Measurements from ENCODE around the gene CUEDC1. TPM values are rescaled to one million over a fixed set of nuclear protein-coding genes. Genes with fewer than 3 reads are reported as not detected.
A peak's percentile ranks its signal among the peaks of the same experiment; 100 is the strongest.

CUEDC1 gene
- total and polyA plus RNA-seq, 5 donors from 2014 or later, result not detected

DNA sequence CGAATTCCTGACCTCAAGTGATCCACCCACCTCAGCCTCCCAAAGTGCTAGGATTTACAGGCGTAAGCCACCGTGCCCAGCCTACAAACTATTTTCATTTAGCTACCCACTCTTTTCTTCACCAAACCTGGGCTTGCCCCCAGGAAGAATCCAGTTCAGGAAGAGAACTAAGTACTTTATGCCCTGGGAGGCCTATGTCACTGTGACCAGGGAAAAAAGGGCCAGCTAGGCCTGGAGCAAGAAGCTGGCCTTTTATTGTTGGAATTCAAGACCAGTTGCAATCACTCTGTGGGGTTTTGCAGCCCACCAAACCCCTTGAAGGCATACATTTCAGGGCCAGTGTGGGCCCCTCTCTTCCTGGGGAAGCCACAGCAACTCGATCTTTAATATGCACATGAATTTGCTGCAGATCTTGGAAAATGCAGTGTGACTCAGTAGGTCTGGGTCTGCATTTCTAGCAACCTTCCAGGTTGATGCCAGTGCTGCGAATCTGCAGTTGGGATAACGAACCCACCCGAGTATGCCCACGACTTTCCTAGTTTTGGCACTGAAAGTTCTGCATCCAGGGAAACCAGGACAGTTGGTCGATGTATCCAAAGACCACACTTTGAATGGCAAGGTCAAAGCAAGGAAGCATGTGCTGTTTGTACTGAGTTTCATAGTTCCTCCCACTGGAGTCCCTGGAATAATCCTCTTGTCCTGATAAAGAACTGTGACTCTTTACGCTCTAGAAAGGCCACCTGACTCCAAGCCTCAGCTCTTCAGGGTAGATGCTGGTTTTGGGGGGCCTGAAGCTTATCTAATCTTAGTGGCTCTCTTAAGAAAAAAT, 98.2 kb downstream of the CUEDC1 start:
- Histone ChIP-seq H3K4me3 (ENCODE audit: low read depth, low read length) (no peak overlapping the region), H3K9me3 (ENCODE audit: control insufficient read depth in 2 of 2, low read length in 2 of 2) (no peaks in the 10 kb centered on the region), H3K27ac (ENCODE audit: insufficient read depth, low read length, poor library complexity, severe bottlenecking) (no peak overlapping the region), H3K4me1 (ENCODE audit: control insufficient read depth, insufficient read depth, low read length, poor library complexity, severe bottlenecking) (peaks cover 15% of the 10 kb centered on the region), H3K36me3 (ENCODE audit: control insufficient read depth, insufficient read depth, low read length) (no peaks in the 10 kb centered on the region), H3K27me3 (ENCODE audit: control insufficient read depth, insufficient read depth, low read length) (peaks cover 9% of the 10 kb centered on the region)
- DNase-seq (no peak), ATAC-seq (ENCODE audit: low read depth in 2 of 2) (no peak)
- Mint-ChIP-seq H3K4me1 (peaks cover 8 to 14% (median 11%) of the 10 kb centered on the region in 4 donors), H3K9me3 (peaks cover 0 to 1% (median 0%) of the 10 kb centered on the region in 7 donors), H3K27ac (no peak overlapping the region), H3K36me3 (no peaks in the 10 kb centered on the region), H3K27me3 (peaks cover 33% of the 10 kb centered on the region), H3K4me3 (no peak overlapping the region)

DNA sequence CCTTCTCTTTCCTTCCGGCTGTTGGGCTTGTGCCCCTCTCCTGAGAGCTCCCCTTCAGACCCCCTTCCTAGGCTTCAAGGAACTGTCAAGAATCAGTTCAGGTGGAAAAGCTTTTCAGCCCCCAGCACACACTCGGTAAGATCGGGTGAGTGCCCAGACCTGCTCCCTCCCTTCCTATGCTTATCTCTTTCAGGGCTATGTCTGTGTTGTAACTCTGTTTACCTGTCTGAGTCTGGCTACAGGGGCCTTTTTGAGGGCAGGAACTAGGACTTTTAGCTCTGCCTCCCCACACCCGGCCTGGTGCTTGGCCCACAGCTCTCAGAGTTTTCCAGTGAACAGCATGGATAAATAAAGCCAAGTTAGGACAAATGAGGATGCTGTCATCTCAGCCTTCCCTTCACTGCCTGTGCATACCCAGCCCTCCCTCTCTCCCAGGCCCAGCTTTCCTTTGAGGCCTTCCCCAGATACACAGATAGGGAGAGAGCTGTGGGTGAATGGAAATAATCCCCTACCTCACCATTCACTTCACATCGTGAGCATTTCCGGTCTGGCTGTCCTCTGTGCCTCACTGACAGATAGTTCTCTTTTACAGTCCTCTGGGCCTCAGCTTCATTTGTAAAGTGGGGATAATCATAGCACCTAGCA, 99.7 kb downstream of the CUEDC1 start:
- H3K27ac Mint-ChIP-seq, result no peak overlapping the region
- H3K27me3 Mint-ChIP-seq, result peaks cover 25% of the 10 kb centered on the region
- ATAC-seq (ENCODE audit: low read depth in 2 of 2), result no peak
- H3K36me3 Mint-ChIP-seq, result no peaks in the 10 kb centered on the region
- Histone ChIP-seq H3K9me3 (ENCODE audit: control insufficient read depth in 2 of 2, low read length in 2 of 2) (no peaks in the 10 kb centered on the region), H3K4me3 (ENCODE audit: low read depth, low read length) (no peak overlapping the region), H3K36me3 (ENCODE audit: control insufficient read depth, insufficient read depth, low read length) (no peaks in the 10 kb centered on the region), H3K27ac (ENCODE audit: insufficient read depth, low read length, poor library complexity, severe bottlenecking) (no peak overlapping the region), H3K27me3 (ENCODE audit: control insufficient read depth, insufficient read depth, low read length) (peaks cover 3% of the 10 kb centered on the region), H3K4me1 (ENCODE audit: control insufficient read depth, insufficient read depth, low read length, poor library complexity, severe bottlenecking) (peaks cover 9% of the 10 kb centered on the region)
- H3K4me3 Mint-ChIP-seq, result peak overlapping the region in 2 of 4 donors; percentile 15 to 58
- DNase-seq, result no peak
- H3K4me1 Mint-ChIP-seq, result peaks cover 7 to 20% (median 13%) of the 10 kb centered on the region in 4 donors
- no peaks in the 10 kb centered on the region for H3K9me3 Mint-ChIP-seq

DNA sequence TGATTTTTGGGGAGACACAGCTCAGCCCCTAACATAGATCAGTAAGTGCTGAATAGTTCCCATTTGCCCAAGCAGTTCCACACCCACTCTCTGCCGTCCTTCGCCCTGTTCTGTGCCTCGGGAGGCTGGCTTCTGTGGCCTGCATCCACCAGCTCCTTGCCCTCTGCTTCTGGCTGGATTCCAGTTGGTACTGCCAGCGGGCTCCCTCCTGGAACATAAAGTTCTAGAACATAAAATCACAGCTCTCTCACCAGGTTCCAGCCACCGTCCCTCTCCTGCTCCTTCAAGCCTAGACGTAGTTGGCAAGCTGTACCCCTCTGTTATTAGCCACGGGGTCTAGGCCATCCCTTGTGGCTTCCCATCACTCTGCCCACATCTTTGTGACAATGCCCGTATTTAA, 101.5 kb downstream of the CUEDC1 start:
- no peaks in the 10 kb centered on the region for H3K9me3 ChIP-seq (ENCODE audit: control insufficient read depth in 2 of 2, low read length in 2 of 2)
- Mint-ChIP-seq H3K4me3 (peak overlapping the region in 2 of 4 donors; percentile 44 to 95), H3K4me1 (peaks cover 15 to 32% (median 24%) of the 10 kb centered on the region in 4 donors), H3K27me3 (peaks cover 6% of the 10 kb centered on the region), H3K9me3 (no peaks in the 10 kb centered on the region), H3K27ac (no peak overlapping the region), H3K36me3 (peaks cover 4% of the 10 kb centered on the region)
- ATAC-seq (ENCODE audit: low read depth in 2 of 2), result no peak
- no peaks in the 10 kb centered on the region for H3K27me3 ChIP-seq (ENCODE audit: control insufficient read depth, insufficient read depth, low read length)
- DNase-seq, result no peak
- no peak overlapping the region for H3K27ac ChIP-seq (ENCODE audit: insufficient read depth, low read length, poor library complexity, severe bottlenecking)
- H3K36me3 ChIP-seq (ENCODE audit: control insufficient read depth, insufficient read depth, low read length), result no peaks in the 10 kb centered on the region
- H3K4me1 ChIP-seq (ENCODE audit: control insufficient read depth, insufficient read depth, low read length, poor library complexity, severe bottlenecking), result peaks cover 24% of the 10 kb centered on the region
- no peak overlapping the region for H3K4me3 ChIP-seq (ENCODE audit: low read depth, low read length)

DNA sequence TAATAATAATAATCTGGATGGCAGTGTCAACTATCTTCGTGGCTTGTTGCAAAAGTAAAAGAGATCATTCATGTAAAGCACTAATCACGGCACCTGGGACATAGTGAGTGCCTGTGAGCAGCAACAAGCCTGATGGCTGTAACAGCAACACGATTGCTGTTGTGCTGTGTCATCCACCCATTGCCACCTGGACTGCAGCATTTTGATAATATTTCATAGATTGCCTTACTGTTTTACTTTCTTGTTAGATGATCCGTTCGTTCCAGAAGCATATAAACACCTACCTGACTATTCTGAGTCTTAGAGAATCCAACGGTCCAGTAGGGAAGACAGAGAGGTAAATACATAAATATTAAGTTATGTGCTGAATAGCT, 102.3 kb downstream of the CUEDC1 start:
- no peaks in the 10 kb centered on the region for H3K9me3 ChIP-seq (ENCODE audit: control insufficient read depth in 2 of 2, low read length in 2 of 2)
- ATAC-seq (ENCODE audit: low read depth in 2 of 2) (no peak), DNase-seq (no peak)
- no peaks in the 10 kb centered on the region for H3K27me3 ChIP-seq (ENCODE audit: control insufficient read depth, insufficient read depth, low read length)
- Mint-ChIP-seq H3K36me3 (peaks cover 4% of the 10 kb centered on the region), H3K27ac (no peak overlapping the region), H3K4me3 (peak overlapping the region in 2 of 4 donors; percentile 90 to 95), H3K4me1 (peaks cover 15 to 40% (median 24%) of the 10 kb centered on the region in 4 donors), H3K9me3 (no peaks in the 10 kb centered on the region), H3K27me3 (no peaks in the 10 kb centered on the region)
- H3K27ac ChIP-seq (ENCODE audit: insufficient read depth, low read length, poor library complexity, severe bottlenecking), result no peak overlapping the region
- no peak overlapping the region for H3K4me3 ChIP-seq (ENCODE audit: low read depth, low read length)
- no peaks in the 10 kb centered on the region for H3K36me3 ChIP-seq (ENCODE audit: control insufficient read depth, insufficient read depth, low read length)
- H3K4me1 ChIP-seq (ENCODE audit: control insufficient read depth, insufficient read depth, low read length, poor library complexity, severe bottlenecking), result peaks cover 28% of the 10 kb centered on the region

DNA sequence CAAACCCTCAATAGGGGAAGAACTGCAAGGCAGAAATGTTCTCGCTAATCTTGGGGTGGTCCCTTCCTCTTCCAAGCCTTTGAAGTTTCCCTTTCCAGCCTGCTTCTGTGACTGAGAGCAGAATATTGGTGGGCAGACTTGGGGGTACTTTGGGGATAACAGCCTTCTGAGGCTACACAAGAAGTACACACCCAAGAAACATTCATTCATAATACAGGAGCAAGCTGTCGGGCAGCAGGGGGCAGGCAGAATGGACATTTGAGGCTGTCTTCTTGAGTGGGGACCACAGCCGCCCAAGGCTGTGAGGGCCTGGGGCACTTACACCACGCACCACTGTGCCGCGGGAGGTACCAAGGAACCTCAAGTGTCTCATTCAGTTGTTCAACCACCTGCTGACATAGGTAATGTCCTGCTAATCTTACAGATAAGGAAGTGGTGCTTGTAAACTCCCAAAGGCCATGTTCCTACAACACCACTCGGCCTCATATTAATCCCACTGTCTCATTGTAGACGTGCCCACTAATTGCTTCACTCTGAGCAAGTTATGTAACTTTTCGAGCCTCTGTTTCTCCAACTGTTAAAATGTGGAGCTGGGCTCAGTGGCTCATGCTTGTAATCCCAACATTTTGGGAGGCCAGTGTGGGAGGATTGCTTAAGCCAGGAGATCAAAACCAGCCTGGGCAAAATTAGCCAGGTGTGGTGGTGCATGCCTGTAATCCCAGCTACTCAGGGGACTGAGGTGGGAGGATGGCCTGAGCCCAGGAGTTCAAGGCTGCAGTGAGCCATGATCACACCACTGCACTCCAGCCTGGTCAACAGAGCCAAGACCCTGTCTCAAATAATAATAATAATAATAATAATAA, 102.9 kb downstream of the CUEDC1 start:
- H3K27ac Mint-ChIP-seq, result peak overlapping the region in 2 of 3 donors; percentile 81 to 86
- peak overlapping the region; percentile 21 to 95 (median 76) for H3K4me3 Mint-ChIP-seq
- Histone ChIP-seq H3K4me1 (ENCODE audit: control insufficient read depth, insufficient read depth, low read length, poor library complexity, severe bottlenecking) (peaks cover 28% of the 10 kb centered on the region), H3K4me3 (ENCODE audit: low read depth, low read length) (no peak overlapping the region), H3K9me3 (ENCODE audit: control insufficient read depth in 2 of 2, low read length in 2 of 2) (no peaks in the 10 kb centered on the region), H3K27me3 (ENCODE audit: control insufficient read depth, insufficient read depth, low read length) (no peaks in the 10 kb centered on the region), H3K27ac (ENCODE audit: insufficient read depth, low read length, poor library complexity, severe bottlenecking) (no peak overlapping the region), H3K36me3 (ENCODE audit: control insufficient read depth, insufficient read depth, low read length) (no peaks in the 10 kb centered on the region)
- H3K4me1 Mint-ChIP-seq, result peaks cover 15 to 40% (median 24%) of the 10 kb centered on the region in 4 donors
- no peak for DNase-seq
- no peak for ATAC-seq (ENCODE audit: low read depth in 2 of 2)
- H3K27me3 Mint-ChIP-seq, result no peaks in the 10 kb centered on the region
- no peaks in the 10 kb centered on the region for H3K9me3 Mint-ChIP-seq
- peaks cover 4% of the 10 kb centered on the region for H3K36me3 Mint-ChIP-seq

DNA sequence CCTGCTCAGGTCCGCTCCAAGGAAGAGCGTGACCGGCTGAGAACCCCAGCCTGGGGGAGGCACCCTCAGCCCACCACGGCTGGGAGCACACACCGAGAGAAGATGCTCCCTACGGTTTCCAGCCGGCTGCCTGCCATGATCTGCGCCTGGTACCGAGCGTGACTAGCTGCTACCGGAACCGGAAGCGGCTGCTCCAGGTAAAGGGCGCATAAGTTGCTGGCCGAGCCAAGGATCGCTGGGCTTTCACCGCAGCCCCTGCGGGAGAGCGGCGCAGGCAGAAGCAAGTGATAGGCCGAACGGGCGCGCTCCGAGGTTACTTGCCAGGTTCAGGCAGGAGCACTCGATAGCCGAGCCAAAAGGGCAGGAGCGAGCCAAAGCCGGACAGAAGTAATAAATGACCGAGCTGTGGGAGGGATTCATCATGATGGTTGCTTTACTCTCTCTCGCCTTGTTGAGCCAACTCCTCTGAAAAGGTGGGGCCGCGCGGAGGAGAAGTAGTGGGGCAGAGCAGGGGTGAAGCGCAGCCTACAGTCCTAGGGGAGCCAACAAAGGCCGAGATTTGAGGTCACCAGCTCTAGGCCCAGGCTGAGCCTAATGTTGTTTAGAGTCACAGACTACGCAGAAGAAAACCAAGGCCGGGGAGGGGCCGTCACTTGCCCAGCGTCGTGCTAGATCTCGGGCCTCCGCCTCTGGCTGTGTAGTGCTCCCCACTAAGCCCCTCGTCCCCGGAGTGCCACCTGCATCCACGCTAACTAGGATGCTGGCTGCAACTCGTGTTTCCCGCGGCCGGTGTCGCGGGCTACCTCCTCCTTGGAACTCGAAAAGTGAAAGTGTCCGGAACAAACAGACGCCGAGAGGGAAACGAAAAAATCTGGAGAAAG, 105.1 kb downstream of the CUEDC1 start, which contains the start of gene MRPS23:
Gene MRPS23 (minus strand): TSS at position 171 of the 881 bp plus-strand sequence. CDS start 34 bp downstream, at position 137.
- DNase-seq, result peak; percentile 94 to 99 (median 96)
- H3K36me3 ChIP-seq (ENCODE audit: control insufficient read depth, insufficient read depth, low read length), result peaks cover 8% of the 10 kb centered on the region
- Mint-ChIP-seq H3K4me3 (peak within 1 kb of the TSS; percentile 95 to 99 (median 96)), H3K36me3 (peaks cover 10% of the 10 kb centered on the region), H3K27ac (peak within 1 kb of the TSS; percentile 98 to 100 (median 99)), H3K4me1 (peaks cover 22 to 49% (median 31%) of the 10 kb centered on the region in 4 donors), H3K9me3 (peaks cover 0 to 2% (median 0%) of the 10 kb centered on the region in 7 donors), H3K27me3 (no peaks in the 10 kb centered on the region)
- no peaks in the 10 kb centered on the region for H3K27me3 ChIP-seq (ENCODE audit: control insufficient read depth, insufficient read depth, low read length)
- H3K27ac ChIP-seq (ENCODE audit: insufficient read depth, low read length, poor library complexity, severe bottlenecking), result peak within 1 kb of the TSS; percentile 94
- no peaks in the 10 kb centered on the region for H3K9me3 ChIP-seq (ENCODE audit: control insufficient read depth in 2 of 2, low read length in 2 of 2)
- peaks cover 28% of the 10 kb centered on the region for H3K4me1 ChIP-seq (ENCODE audit: control insufficient read depth, insufficient read depth, low read length, poor library complexity, severe bottlenecking)
- ATAC-seq (ENCODE audit: low read depth in 2 of 2), result peak; percentile 96
- H3K4me3 ChIP-seq (ENCODE audit: low read depth, low read length), result peak within 1 kb of the TSS; percentile 96
